K562 (cell line): ENCODE data around the gene TRAPPC2L. TPM values are rescaled to one million over a fixed set of nuclear protein-coding genes. Genes with fewer than 3 reads are reported as not detected.

Source experiments
- CBX8 ChIP-seq: fragments of 200-600 bp; sonication (generic); IDR thresholded peaks from 2 replicates; pipeline ENCODE4 v1.6.1; 2012; ENCODE audit warnings: borderline replicate concordance, mixed run types, low read depth, mild to moderate bottlenecking, moderate library complexity, mixed read lengths, low read length, control low read depth, inconsistent platforms; ENCODE audit not compliant: poor library complexity, severe bottlenecking; ENCODE audit errors: extremely low read depth
- HMGN3 ChIP-seq: IDR thresholded peaks from 2 replicates; pipeline ENCODE4 v1.6.1; 2011; ENCODE audit warnings: borderline replicate concordance, low read depth, mild to moderate bottlenecking, mixed read lengths, low read length; ENCODE audit not compliant: insufficient read length; ENCODE audit errors: extremely low read depth
- JUNB ChIP-seq: fragments of 450-650 bp; formaldehyde crosslinking; conservative IDR thresholded peaks from 2 replicates; pipeline ENCODE4 v1.4.0; 2020; ENCODE audit warnings: mild to moderate bottlenecking
- RBM22 ChIP-seq: fragments of 200-400 bp; formaldehyde crosslinking; IDR thresholded peaks from 2 replicates; pipeline ENCODE4 v1.6.1; 2018; ENCODE audit warnings: low read length, low read depth; ENCODE audit not compliant: poor library complexity, severe bottlenecking
- RERE ChIP-seq: sonication (generic); formaldehyde crosslinking; IDR thresholded peaks from 2 replicates; pipeline ENCODE4 v1.8.0; 2023; ENCODE audit warnings: missing genetic modification reagents, mild to moderate bottlenecking, borderline replicate concordance
- SAFB ChIP-seq: fragments of 200-400 bp; formaldehyde crosslinking; IDR thresholded peaks from 2 replicates; pipeline ENCODE4 v1.6.1; 2017; ENCODE audit warnings: low read depth, low read length, borderline replicate concordance
- ZFP36 ChIP-seq: fragments of 150-350 bp; IDR thresholded peaks from 2 replicates; pipeline ENCODE4 v1.6.1; 2018; ENCODE audit warnings: low read length, low read depth; ENCODE audit not compliant: partially characterized antibody
- ZNF592 ChIP-seq: fragments of 450-650 bp; IDR thresholded peaks from 2 replicates; pipeline ENCODE4 v1.6.1; 2017; ENCODE audit warnings: antibody characterized with exemption, mild to moderate bottlenecking
- polyA plus RNA-seq, 8 experiments: library from polyadenylated mRNA; depleted of rRNA in 4 of 8; stranded (reverse) in 5 of 8; unstranded in 3 of 8; fragments of >200 nt; fragmentation: Nextera tagmentation in 2 of 8; fragmentation: Illumina TruSeq in 1 of 8; extraction: Ambion mirVana in 2 of 8; extraction: Trizol in 1 of 8; gene quantifications; 2 replicates each; pipeline versions ENCODE4 v1.2.1 to v1.2.3, GENCODE V29; 2011 to 2014; ENCODE audit warnings: inconsistent platforms in 1 of 8, missing spikeins in 1 of 8
- total RNA-seq, 7 experiments: library from RNA; depleted of rRNA in 6 of 7; stranded (reverse); fragments of >200 nt in 6 of 7; fragmentation: Illumina TruSeq in 2 of 7; extraction: Trizol in 2 of 7; gene quantifications; 2 replicates each; pipeline versions ENCODE4 v1.2.1 to v1.2.3, GENCODE V29; 2011 to 2021; ENCODE audit warnings: low replicate concordance in 1 of 7

Gene TRAPPC2L
- total and polyA plus RNA-seq, 9 of the 15 experiments (the other 6 are each of a cell fraction or from before 2014, with no cell fraction given) = 60.4 to 398 (median 97.5) TPM

GRCh38 chr16:88810912-88811768 is 45.8 kb upstream of the TRAPPC2L start (continued):
- TF ChIP-seq CBX8 (no peak), SAFB (0 out of 2 replicates have a peak, but pooled peaks have one; percentile 24), RBM22 (peak; percentile 18), RERE (no peak), HMGN3 (peak; percentile 32), ZNF592 (0 out of 2 replicates have a peak, but pooled peaks have one; percentile 41), ZFP36 (peak; percentile 94), JUNB (no peak)
